Epithelial cell of proximal tubule (primary cell): ENCODE measurements around the gene RHOBTB3. TPM values are rescaled to one million over a fixed set of nuclear protein-coding genes. Genes with fewer than 3 reads are reported as not detected.
"Not testable (repeated sequence)": the region's sequence is repeated elsewhere in the genome, so short reads cannot be mapped to it uniquely, and the experiment has no call there.

Experiments
- DNase-seq: peaks from one replicate; pipeline ENCODE4 v3.0.0-alpha.2; 2011; ENCODE audit warnings: low read depth
- H3K4me3 ChIP-seq: 2 replicates; pipeline ENCODE4 v1.5.1; 2011; ENCODE audit warnings: low read depth, mild to moderate bottlenecking, low read length
- CTCF ChIP-seq: conservative IDR thresholded peaks from 2 replicates; pipeline ENCODE4 v1.5.1; 2012; ENCODE audit warnings: low read depth, mild to moderate bottlenecking, low read length
- total RNA-seq: library from RNA; depleted of rRNA; stranded (reverse); fragments of >200 nt; gene quantifications from 2 replicates; pipeline ENCODE4 v1.2.3, GENCODE V29; 2015

Gene RHOBTB3
- total RNA-seq, 1 donor from 2014 or later: 39.9 TPM

GRCh38 chr5:95709967-95710650 lies 21.0 kb upstream of the RHOBTB3 start:
- no peak for DNase-seq
- TF ChIP-seq CTCF: no peak

GRCh38 chr5:95710651-95711500 lies 20.3 kb upstream of the RHOBTB3 start:
- H3K4me3 ChIP-seq, DNase-seq: not testable (repeated sequence)

More at GRCh38 chr5:95709967-95710650, 21.0 kb upstream of the RHOBTB3 start:
- no peak overlapping the region for H3K4me3 ChIP-seq

GRCh38 chr5:95711501-95712346 lies 19.4 kb upstream of the RHOBTB3 start:
- TF ChIP-seq CTCF: no peak
- no peak for DNase-seq
- no peak overlapping the region for H3K4me3 ChIP-seq

DNA sequence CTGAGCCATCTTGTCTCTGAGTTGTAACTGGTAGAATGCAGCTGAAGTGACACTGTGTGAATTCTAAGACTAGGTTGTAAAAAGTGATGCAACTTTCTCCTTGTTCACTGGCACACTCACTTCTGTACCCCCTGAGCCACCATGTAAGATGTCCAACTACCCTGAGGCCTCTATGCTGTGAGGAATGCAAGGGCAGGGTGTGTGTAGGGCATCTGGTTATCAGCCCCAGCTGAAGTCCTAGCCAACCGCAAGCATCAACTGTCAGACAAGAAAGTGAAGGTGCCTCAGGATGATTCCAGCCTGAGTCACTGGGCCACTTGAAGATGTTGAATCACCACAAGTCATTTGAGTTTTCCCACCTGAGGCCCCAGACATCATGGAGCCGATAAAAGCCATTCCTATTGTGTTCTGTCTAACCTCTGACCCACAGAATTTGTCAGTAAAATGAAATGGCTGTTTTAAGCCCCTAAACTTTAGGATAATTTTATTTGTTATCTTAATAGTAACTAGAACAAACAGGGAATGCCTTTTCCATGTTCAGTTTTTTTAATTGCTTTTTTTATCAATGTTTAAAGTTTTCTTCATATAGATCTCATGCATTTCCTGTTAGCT lies 18.7 kb upstream of the RHOBTB3 start:
- no peak overlapping the region for H3K4me3 ChIP-seq
- DNase-seq: peak; percentile 66
- no peak for TF ChIP-seq CTCF

- H3K4me3 ChIP-seq, DNase-seq: not testable (repeated sequence)
Measured at GRCh38 chr5:95713246-95713645, 17.9 kb upstream of the RHOBTB3 start.

- no peak for TF ChIP-seq CTCF
- DNase-seq: no peak
- no peak overlapping the region for H3K4me3 ChIP-seq
Measured at GRCh38 chr5:95713960-95714710, 17.0 kb upstream of the RHOBTB3 start.

- DNase-seq: peak; percentile 53
- no peak for TF ChIP-seq CTCF
- no peak overlapping the region for H3K4me3 ChIP-seq
Measured at GRCh38 chr5:95715799-95716461, 15.2 kb upstream of the RHOBTB3 start.
